ENCODE results near the gene COL4A1.

COL4A1 gene

GRCh38 chr13:110150384-110151101 is 156.4 kb downstream of the COL4A1 start:
- DNase-seq: no peak

GRCh38 chr13:110149036-110149435 is 157.9 kb downstream of the COL4A1 start:
- DNase-seq: no peak

- no peak for DNase-seq
These were observed 166.9 kb downstream of the COL4A1 start for GRCh38 chr13:110140099-110140498.

- no peak for DNase-seq
These were observed 168.3 kb downstream of the COL4A1 start for GRCh38 chr13:110138700-110139036.

- peak; percentile 72 for DNase-seq
These were observed 168.8 kb downstream of the COL4A1 start for GRCh38 chr13:110138010-110138699.

DNA sequence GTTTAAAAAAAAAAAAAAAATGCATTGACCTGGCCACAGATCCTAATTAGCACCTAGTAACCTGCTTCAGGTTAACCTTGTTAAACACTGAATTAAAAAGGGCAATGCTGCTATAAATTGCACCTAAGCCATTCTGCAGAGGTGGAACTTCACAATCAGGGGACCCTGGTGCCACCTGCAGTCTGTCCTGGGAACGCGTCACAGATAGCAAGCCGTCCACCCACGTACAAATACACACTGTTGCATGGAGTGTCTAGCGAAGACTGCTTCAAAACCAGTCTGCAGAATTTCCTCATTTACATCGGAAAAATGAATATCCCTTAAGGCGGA is 169.3 kb downstream of the COL4A1 start:
- DNase-seq: peak; percentile 72

DNA sequence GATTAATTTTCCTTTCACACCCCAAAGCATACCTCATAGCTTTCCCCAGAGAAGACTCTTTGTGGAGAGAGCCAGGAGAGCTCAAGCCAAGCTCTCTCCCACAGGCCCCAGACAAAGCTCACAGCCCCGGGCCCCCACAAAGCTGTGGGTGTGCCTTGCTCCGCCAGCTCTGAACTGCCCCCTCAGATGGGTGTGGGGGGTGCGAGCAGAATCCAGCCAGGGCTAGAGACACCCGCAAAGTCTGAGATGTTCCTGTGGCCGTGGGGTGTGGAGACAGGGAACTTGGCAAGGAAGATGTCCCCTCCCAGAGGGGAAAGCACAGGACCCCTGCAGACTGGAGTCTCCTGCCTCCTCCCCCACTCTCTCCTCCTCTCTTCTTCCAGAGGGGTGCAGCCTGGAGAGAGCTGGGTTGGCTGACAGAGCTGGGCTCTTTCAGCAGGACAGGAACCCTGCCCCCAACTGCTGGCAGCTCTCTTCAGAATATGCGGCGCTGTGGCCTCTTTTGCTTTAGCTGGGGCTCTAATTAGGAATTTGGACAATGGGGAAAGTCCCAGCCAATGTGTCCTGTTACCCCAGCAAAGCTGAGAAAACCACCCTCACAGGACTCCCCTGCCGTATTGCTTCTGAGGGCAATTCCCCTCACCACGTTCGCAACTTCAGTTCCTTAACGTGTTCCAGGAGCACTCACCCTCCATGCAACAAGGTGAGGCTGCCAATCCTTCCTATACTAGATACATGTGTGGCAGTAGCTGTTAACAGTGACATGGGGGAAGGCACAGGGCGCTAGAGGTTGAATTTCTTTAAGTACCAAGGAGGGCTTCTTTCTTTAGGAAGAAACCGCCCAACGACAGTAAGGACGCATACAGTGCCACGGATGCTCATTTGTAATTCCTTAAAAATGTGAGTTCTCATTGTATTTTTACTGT is 170.0 kb downstream of the COL4A1 start:
- no peak for DNase-seq

DNA sequence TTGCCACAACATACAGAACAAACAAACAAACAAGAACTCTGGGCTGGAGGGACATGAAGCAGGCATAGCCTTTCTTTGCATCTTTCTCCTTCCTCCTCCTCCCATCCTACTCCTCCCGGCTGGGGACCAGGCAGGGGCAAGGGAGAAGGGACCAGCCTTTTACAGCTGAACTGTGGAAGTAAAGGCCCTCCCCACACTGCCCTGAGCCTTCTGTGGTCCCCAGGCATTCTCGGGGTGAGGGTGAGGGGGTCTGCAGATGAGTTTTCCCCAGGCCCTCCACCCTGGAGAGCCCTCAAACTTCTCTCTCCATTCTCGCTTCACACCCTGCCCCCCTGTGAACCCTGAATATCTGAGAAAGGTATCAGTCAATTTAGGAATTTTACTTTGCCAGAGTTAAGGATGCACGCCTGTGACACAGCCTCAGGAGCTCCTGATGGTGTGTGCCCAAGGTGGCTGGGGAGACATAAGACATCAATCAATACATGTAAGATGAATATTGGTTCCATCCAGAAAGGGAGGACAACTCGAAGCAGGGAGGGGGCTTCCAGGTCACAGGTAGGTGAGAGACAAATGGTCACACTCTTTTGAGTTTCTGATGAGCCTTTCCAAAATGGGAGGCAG is 170.9 kb downstream of the COL4A1 start:
- DNase-seq: no peak

GRCh38 chr13:110134801-110135200 is 172.2 kb downstream of the COL4A1 start:
- DNase-seq: no peak

- DNase-seq: no peak
These were observed 173.3 kb downstream of the COL4A1 start for GRCh38 chr13:110133425-110134235.

DNA sequence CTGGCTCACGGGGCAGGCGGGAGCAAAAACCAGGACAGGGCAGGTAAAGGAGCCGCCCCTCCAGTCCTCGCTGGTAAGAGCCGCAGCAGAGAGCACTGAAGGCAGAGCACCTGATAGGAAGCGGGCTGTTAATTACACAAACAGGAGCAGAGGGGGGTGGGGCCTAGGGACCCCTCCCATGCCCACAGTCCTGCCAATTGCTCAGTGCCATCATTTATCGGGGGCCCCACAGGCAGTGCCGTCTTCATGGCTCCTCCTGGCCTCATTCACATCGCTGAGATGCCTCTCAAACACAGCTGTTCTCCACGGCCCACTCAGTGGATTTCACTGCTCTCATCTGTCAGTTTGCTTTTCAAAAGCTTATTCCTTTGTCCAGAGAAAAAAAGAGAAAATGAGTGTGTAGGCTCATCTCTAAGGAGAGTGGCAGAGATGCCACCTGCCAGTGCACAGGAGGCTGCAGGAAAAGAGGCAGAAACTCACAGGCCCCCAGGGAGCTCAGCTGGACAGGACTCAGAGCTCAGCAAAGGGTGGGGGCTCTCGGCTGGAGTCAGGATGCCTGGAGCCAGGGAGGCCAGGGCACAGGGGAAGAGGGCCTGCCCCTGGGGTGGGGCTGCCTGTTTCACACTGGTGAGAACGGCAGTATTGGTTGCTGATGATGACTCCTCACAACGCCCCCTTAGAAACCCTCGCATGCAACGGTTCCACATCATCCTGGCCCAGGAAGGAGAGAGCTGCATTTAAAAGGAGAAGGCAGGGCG is 174.6 kb downstream of the COL4A1 start:
- no peak for DNase-seq

DNA sequence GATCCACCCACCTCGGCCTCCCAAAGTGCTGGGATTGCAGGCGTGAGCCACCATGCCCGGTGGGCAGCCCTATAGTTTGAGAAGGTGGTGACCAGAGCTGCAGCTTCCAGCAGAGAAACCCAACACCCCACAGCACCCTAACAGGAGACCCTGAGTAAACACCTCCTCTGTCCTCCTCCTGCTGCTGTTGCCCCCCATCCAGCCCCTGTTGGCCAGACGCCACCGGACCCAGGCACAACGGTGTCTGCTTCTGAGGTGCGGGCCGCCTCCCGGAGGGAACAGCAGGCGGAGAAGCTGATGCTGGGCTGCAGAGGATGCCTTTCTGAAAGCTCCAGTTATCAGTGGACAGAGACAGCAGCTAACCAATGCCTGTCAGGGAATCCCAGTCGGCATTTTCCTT is 175.5 kb downstream of the COL4A1 start:
- DNase-seq: no peak

GRCh38 chr13:110130431-110130830 is 176.5 kb downstream of the COL4A1 start:
- no peak for DNase-seq

- DNase-seq: no peak
These were observed 177.3 kb downstream of the COL4A1 start for GRCh38 chr13:110129539-110130186.

DNA sequence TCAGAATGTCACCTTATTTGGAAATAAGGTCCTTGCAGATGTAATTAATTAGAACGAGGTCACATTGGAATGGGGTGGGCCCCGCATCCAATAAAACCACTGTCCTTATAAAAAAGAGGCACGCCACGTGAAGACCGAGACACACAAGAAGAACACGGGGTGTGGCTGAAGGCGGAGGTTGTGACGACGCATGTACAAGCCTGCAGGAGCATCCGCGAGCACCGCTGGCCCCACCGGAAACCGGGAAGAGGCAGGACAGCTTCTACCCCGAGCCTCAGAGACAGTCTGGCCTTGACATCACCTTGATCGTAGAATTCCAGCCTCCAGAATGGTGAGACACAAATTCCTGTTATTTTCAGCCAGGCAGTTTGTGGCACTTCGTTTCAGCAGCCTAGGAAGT is 177.9 kb downstream of the COL4A1 start:
- DNase-seq: no peak

DNA sequence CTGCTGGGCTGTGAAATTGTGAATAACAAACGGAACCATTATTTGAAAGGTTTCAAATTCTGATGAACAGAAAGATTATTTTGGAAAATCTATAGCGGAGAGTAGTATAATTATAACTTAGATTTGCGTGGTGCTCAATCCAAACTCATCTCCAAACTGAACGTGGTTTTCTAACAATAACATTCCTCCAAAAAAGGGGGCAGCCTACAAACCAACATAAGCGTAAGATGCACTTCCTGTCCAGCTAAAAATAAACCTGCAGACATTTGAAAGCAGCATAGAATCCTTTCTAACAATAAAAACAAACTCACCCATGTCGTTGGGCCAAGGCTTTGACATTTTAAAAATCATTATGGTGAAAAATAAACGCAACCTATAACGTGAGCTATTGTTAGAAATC is 178.4 kb downstream of the COL4A1 start:
- DNase-seq: no peak

DNA sequence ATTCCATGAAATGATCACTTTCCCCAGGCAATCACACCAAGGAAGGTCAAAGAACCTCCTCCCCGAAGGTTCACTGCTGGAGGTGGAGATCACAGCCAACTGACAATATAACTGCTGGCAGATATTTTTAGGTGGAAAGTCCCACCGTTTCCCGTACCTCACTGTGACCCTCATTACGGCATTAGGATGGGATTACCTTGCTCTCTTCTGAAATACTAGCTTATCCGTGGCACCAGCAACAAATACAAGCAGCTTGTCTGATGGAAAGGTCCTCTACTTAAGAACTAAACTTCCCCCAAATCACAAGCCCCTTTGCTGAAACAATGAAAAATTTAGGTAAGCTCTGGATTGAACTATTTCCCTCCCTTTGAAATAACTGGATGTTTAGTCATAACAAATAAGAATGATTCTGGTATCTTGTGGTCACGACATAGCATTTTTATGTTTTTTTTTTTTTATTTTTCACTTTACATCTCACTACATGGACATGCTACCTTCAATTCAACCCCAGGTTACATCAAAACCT is 178.9 kb downstream of the COL4A1 start:
- no peak for DNase-seq

DNA sequence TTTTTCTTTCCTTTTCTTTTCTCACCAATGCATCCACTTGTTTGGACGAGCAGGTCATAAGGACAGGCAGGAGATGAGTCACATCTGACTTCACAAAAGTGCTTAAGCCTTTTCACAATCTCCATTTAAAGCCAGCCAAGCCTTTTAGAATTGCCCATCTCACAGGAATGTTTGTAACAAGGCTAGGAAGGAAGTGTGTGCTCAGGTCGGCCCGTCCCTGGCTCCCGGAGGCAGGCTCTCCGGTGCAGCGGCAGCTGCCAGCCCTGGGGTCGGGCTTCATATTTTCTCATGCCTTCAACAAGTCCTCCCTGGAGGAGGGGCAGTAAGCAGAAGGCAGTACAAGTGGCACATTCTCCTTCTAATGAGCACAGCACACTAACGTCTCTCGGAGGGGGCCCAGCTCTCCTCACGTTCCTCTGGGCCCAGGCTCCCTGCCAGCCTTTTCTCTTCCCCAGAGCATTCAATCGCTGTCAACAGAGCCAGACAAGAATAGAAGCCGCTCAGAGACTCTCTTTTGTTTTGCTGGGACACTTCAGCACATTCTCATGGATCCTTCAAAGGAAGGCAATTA is 180.5 kb downstream of the COL4A1 start:
- no peak for DNase-seq

DNA sequence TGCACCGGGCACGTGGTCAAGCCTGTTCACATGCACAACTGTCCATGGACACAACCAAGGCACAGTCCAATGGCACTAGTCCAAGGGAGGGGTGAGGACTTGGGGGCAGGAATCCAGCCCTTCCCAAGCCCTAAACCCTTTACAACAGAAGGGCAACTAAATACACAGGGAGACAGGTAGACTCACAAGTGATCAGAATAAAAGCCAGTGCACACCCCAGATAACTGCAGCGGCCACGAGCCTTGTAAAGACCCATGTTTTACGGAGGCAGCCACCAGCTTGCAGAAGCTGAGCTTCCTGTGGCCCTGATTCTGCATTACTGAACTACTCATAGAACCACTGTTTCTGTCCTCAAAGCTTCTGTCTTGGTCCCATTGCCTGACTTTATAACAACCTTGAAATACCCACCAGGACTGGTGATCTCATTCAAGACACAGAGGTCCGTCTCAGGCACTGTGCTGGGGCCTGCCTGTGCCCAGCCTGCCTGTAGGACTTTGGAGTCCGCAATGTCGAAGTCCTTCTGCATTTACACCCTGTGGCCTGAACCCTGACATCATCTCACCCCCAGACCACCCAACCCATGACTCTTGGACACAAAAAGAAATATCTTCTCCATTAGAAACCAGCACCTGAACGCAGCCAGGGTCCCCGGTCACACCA is 181.2 kb downstream of the COL4A1 start:
- no peak for DNase-seq

DNA sequence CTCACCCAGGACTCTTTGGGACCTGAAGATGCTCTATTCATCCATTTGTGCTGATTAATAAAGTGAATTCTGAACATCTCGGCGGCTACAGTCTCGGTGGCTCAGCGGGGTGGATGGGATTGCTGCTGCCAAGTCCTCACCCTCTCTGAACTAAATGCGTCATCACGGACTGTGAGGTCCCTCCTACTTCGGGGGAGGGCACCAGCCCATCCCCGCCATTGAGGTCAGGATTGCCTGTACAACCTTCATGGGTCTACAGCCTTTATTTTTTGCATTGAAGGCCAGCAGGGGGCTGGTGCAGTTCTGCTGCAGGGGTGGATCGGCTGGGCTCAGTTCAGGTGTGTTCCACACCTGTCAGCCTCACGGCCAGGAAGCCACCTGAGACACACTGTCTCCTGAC is 181.8 kb downstream of the COL4A1 start:
- no peak for DNase-seq

Data from OCI-M1 (cell line).